SU-DHL-6 (cell line): ENCODE measurements around the gene TRAF2.

ENCODE experiments used
- CTCF ChIP-seq: fragments of 200-600 bp; sonication (generic); IDR thresholded peaks from one replicate; pipeline ENCODE4 v1.5.1; 2017; ENCODE audit warnings: antibody characterized with exemption, mild to moderate bottlenecking, low read length, moderate library complexity; ENCODE audit not compliant: insufficient read depth, poor library complexity, severe bottlenecking
- EZH2phosphoT487 ChIP-seq: fragments of 200-600 bp; sonication (generic), shearing (Covaris generic); conservative IDR thresholded peaks from 2 replicates; pipeline ENCODE4 v1.6.1; 2018; ENCODE audit warnings: mild to moderate bottlenecking, antibody characterized with exemption, low read length, moderate library complexity, mixed read lengths

DNA sequence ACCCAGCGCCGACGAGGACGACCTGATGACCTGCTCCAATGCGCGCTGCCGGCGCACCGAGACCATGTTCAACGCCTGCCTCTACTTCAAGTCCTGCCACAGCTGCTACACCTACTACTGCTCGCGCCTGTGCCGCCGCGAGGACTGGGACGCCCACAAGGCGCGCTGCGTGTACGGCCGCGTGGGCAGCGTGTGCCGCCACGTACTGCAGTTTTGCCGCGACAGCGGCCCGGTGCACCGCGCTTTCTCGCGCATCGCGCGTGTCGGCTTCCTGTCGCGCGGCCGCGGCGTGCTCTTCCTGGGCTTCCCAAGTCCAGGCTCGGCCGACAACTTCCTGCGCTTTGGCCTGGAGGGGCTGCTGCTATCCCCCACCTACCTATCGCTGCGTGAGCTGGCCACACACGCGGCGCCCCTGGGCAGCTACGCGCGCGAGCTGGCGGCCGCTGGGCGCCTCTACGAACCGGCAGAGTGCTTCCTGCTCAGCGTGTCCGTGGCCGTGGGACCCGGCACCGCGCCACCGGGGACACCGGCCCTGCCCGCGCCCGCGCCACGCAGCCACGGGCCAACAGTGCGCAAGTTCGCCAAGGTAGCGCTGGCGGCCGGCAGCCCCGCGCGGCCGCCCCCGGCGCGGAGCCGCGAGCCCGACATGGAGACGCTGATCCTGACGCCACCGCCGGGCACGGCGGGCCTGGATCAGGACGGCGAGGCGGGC is 39.8 kb upstream of the TRAF2 start:
- no peak for TF ChIP-seq CTCF
- TF ChIP-seq EZH2phosphoT487 = no peak
